Neuronal stem cell (in vitro differentiated cells): ENCODE data around the gene SCGB1C1.

Experiments
- DNase-seq: peaks from one replicate; pipeline ENCODE4 v3.0.0-alpha.2; 2013; ENCODE audit warnings: low spot score
- H2AFZ ChIP-seq: one replicate; pipeline ENCODE4 v1.6.1; 2013; ENCODE audit warnings: mild to moderate bottlenecking, low read length, inconsistent platforms
- H2AK5ac ChIP-seq: 2 replicates; pipeline ENCODE4 v1.6.1; 2013; ENCODE audit warnings: low read depth, mild to moderate bottlenecking, inconsistent platforms, low read length, moderate library complexity, mixed read lengths
- H2BK120ac ChIP-seq: 2 replicates; pipeline ENCODE4 v1.6.1; 2013; ENCODE audit warnings: low read depth, mild to moderate bottlenecking, inconsistent platforms, low read length, moderate library complexity, mixed read lengths
- H2BK12ac ChIP-seq: one replicate; pipeline ENCODE4 v1.6.1; 2013; ENCODE audit warnings: low read length, inconsistent platforms
- H2BK15ac ChIP-seq: 2 replicates; pipeline ENCODE4 v1.6.1; 2013; ENCODE audit warnings: mild to moderate bottlenecking, low read length, inconsistent platforms, mixed read lengths
- H2BK5ac ChIP-seq: one replicate; pipeline ENCODE4 v1.6.1; 2013; ENCODE audit warnings: inconsistent platforms, mild to moderate bottlenecking, low read length, moderate library complexity
- H3K14ac ChIP-seq: one replicate; pipeline ENCODE4 v1.6.1; 2013; ENCODE audit warnings: low read length, inconsistent platforms
- H3K18ac ChIP-seq: 2 replicates; pipeline ENCODE4 v1.6.1; 2013; ENCODE audit warnings: low read length, inconsistent platforms
- H3K23ac ChIP-seq: 2 replicates; pipeline ENCODE4 v1.6.1; 2013; ENCODE audit warnings: low read depth, mild to moderate bottlenecking, mixed read lengths, low read length, inconsistent platforms; ENCODE audit not compliant: poor library complexity
- H3K27ac ChIP-seq: replicated peaks from 3 replicates; pipeline ENCODE4 v1.5.1; 2013; ENCODE audit warnings: low read length, inconsistent platforms
- H3K27me3 ChIP-seq, 3 experiments: 2 replicates each; pipeline ENCODE4 v1.6.1; 2013; ENCODE audit warnings: low read length in 3 of 3, mild to moderate bottlenecking in 2 of 3, inconsistent platforms in 1 of 3, low read depth in 1 of 3, mixed read lengths in 1 of 3, moderate library complexity in 1 of 3; ENCODE audit not compliant: control insufficient read depth in 3 of 3, insufficient read depth in 3 of 3
- H3K36me3 ChIP-seq, 2 donors: replicated peaks in 1 of 2; 2 replicates each; pipeline ENCODE4 v1.6.1; 2013; ENCODE audit warnings: low read length in 2 of 2; ENCODE audit not compliant: control insufficient read depth in 2 of 2, insufficient read depth in 2 of 2
- H3K4ac ChIP-seq: 2 replicates; pipeline ENCODE4 v1.6.1; 2013; ENCODE audit warnings: inconsistent platforms, mild to moderate bottlenecking, low read length, moderate library complexity
- H3K4me1 ChIP-seq, 2 donors: 1 replicate in 1 of 2; 2 replicates in 1 of 2; pipeline ENCODE4 v1.6.1; 2013; ENCODE audit warnings: low read length in 2 of 2, low read depth in 1 of 2; ENCODE audit not compliant: control insufficient read depth in 2 of 2, insufficient read depth in 1 of 2
- H3K4me2 ChIP-seq: one replicate; pipeline ENCODE4 v1.6.1; 2013; ENCODE audit warnings: mild to moderate bottlenecking, low read length, inconsistent platforms; ENCODE audit not compliant: insufficient read depth, poor library complexity, severe bottlenecking
- H3K4me3 ChIP-seq, 2 donors: 2 replicates each; pipeline ENCODE4 v1.5.1; 2013; ENCODE audit warnings: low read length in 2 of 2, mild to moderate bottlenecking in 2 of 2, inconsistent platforms in 1 of 2, moderate library complexity in 1 of 2
- H3K79me1 ChIP-seq: one replicate; pipeline ENCODE4 v1.6.1; 2013; ENCODE audit warnings: low read depth, mild to moderate bottlenecking, inconsistent platforms, low read length, moderate library complexity
- H3K9ac ChIP-seq: one replicate; pipeline ENCODE4 v1.6.1; 2013; ENCODE audit warnings: mild to moderate bottlenecking, low read depth, low read length, inconsistent platforms; ENCODE audit not compliant: poor library complexity
- H3K9me3 ChIP-seq, 2 donors: replicated peaks in 1 of 2; 2 replicates each; pipeline versions ENCODE3 to v1.6.1; 2013; ENCODE audit warnings: low read length in 2 of 2, mild to moderate bottlenecking in 2 of 2, inconsistent platforms in 1 of 2, low read depth in 1 of 2, mixed read lengths in 1 of 2, moderate library complexity in 1 of 2; ENCODE audit not compliant: control insufficient read depth in 2 of 2, insufficient read depth in 1 of 2
- H4K8ac ChIP-seq: one replicate; pipeline ENCODE4 v1.6.1; 2013; ENCODE audit warnings: low read depth, mild to moderate bottlenecking, inconsistent platforms, low read length, moderate library complexity
- H4K91ac ChIP-seq: one replicate; pipeline ENCODE4 v1.6.1; 2013; ENCODE audit warnings: low read length, low read depth, mild to moderate bottlenecking, inconsistent platforms; ENCODE audit not compliant: poor library complexity
- WGBS, 2 donors: extraction: QIAGEN DNeasy Blood & Tissue Kit; methylation state at CpG; one replicate each; pipeline ENCODE4 v1.1.7; 2013; ENCODE audit warnings: missing lambda C conversion rate in 2 of 2, mixed read lengths in 1 of 2; ENCODE audit not compliant: insufficient read length in 2 of 2, insufficient replicate concordance in 1 of 2; ENCODE audit errors: extremely low coverage in 2 of 2; 5-methylcytosine and 5-hydroxymethylcytosine counted together

Gene SCGB1C1

GRCh38 chr11:196786-197731 lies 4.2 kb downstream of the SCGB1C1 start:
- H4K91ac ChIP-seq: no peak overlapping the region
- H3K4me1 ChIP-seq: no peaks in the 10 kb centered on the region
- no peak overlapping the region for H3K9ac ChIP-seq
- peak overlapping the region; percentile 57 for H3K18ac ChIP-seq
- H3K4me2 ChIP-seq: no peak overlapping the region
- H4K8ac ChIP-seq: no peak overlapping the region
- H3K27me3 ChIP-seq: no peaks in the 10 kb centered on the region
- H3K23ac ChIP-seq: peak overlapping the region; percentile 89
- peaks cover 5 to 10% of the 10 kb centered on the region in 2 donors for H3K36me3 ChIP-seq
- H2AK5ac ChIP-seq: no peak overlapping the region
- no peak overlapping the region for H2BK120ac ChIP-seq
- H3K27ac ChIP-seq: no peak overlapping the region
- H2AFZ ChIP-seq: no peak overlapping the region
- no peak overlapping the region for H2BK12ac ChIP-seq
- no peak overlapping the region for H3K14ac ChIP-seq
- H2BK15ac ChIP-seq: no peak overlapping the region
- no peak overlapping the region for H3K4ac ChIP-seq
- DNase-seq: no peak
- H3K9me3 ChIP-seq: no peaks in the 10 kb centered on the region
- no peaks in the 10 kb centered on the region for H3K79me1 ChIP-seq
- peak overlapping the region in 1 of 2 donors; percentile 14 for H3K4me3 ChIP-seq
- H2BK5ac ChIP-seq: peak overlapping the region; percentile 66
- no CpG with 5 or more reads among the region's 23 CpGs for WGBS, 2 donors

GRCh38 chr11:197741-198235 lies 4.9 kb downstream of the SCGB1C1 start:
- H3K79me1 ChIP-seq: no peaks in the 10 kb centered on the region
- H3K4ac ChIP-seq: no peak overlapping the region
- H2BK5ac ChIP-seq: peak overlapping the region; percentile 66
- WGBS, 2 donors: no CpG with 5 or more reads among the region's 9 CpGs
- H3K9ac ChIP-seq: no peak overlapping the region
- no peak overlapping the region for H2AFZ ChIP-seq
- no peak overlapping the region for H3K4me2 ChIP-seq
- no peaks in the 10 kb centered on the region for H3K9me3 ChIP-seq
- no peak overlapping the region for H4K8ac ChIP-seq
- no peak for DNase-seq
- H3K27ac ChIP-seq: no peak overlapping the region
- H3K4me3 ChIP-seq: peak overlapping the region in 1 of 2 donors; percentile 14
- H2BK15ac ChIP-seq: no peak overlapping the region
- no peak overlapping the region for H4K91ac ChIP-seq
- peak overlapping the region; percentile 72 for H2BK120ac ChIP-seq
- H3K23ac ChIP-seq: peak overlapping the region; percentile 73
- H3K14ac ChIP-seq: no peak overlapping the region
- H3K36me3 ChIP-seq: peaks cover 5 to 10% of the 10 kb centered on the region in 2 donors
- H3K18ac ChIP-seq: peak overlapping the region; percentile 57
- no peak overlapping the region for H2AK5ac ChIP-seq
- H2BK12ac ChIP-seq: no peak overlapping the region
- H3K27me3 ChIP-seq: no peaks in the 10 kb centered on the region
- no peaks in the 10 kb centered on the region for H3K4me1 ChIP-seq

GRCh38 chr11:198236-198806 lies 5.4 kb downstream of the SCGB1C1 start:
- Histone ChIP-seq H4K8ac (no peak overlapping the region), H3K4ac (no peak overlapping the region), H3K27me3 (no peaks in the 10 kb centered on the region), H2BK12ac (no peak overlapping the region), H3K79me1 (no peaks in the 10 kb centered on the region), H4K91ac (no peak overlapping the region), H3K4me1 (no peaks in the 10 kb centered on the region), H2BK5ac (peak overlapping the region; percentile 66), H3K27ac (no peak overlapping the region), H3K23ac (peak overlapping the region; percentile 57), H3K9ac (no peak overlapping the region), H2BK15ac (no peak overlapping the region), H3K18ac (peak overlapping the region; percentile 38), H3K9me3 (no peaks in the 10 kb centered on the region), H3K36me3 (peaks cover 7 to 11% of the 10 kb centered on the region in 2 donors), H3K14ac (peak overlapping the region; percentile 56), H3K4me2 (no peak overlapping the region), H2BK120ac (peak overlapping the region; percentile 72), H3K4me3 (no peak overlapping the region), H2AK5ac (no peak overlapping the region), H2AFZ (no peak overlapping the region)
- no CpG with 5 or more reads among the region's 21 CpGs for WGBS, 2 donors
- no peak for DNase-seq

- no peak overlapping the region for H3K9ac ChIP-seq
- no peak overlapping the region for H2BK5ac ChIP-seq
- no CpG with 5 or more reads among the region's 13 CpGs for WGBS, 2 donors
- no peak overlapping the region for H3K23ac ChIP-seq
- H3K14ac ChIP-seq: no peak overlapping the region
- H3K18ac ChIP-seq: no peak overlapping the region
- H2BK120ac ChIP-seq: no peak overlapping the region
- no peak overlapping the region for H2AK5ac ChIP-seq
- H4K91ac ChIP-seq: no peak overlapping the region
- H4K8ac ChIP-seq: no peak overlapping the region
- H2AFZ ChIP-seq: no peak overlapping the region
- peaks cover 3% of the 10 kb centered on the region for H3K79me1 ChIP-seq
- no peak for DNase-seq
- H3K36me3 ChIP-seq: peaks cover 14 to 19% of the 10 kb centered on the region in 2 donors
- H2BK12ac ChIP-seq: no peak overlapping the region
- no peak overlapping the region for H3K4ac ChIP-seq
- no peaks in the 10 kb centered on the region for H3K9me3 ChIP-seq
- H3K27me3 ChIP-seq: no peaks in the 10 kb centered on the region
- H3K4me2 ChIP-seq: no peak overlapping the region
- H3K4me3 ChIP-seq: no peak overlapping the region
- H3K4me1 ChIP-seq: no peaks in the 10 kb centered on the region
- no peak overlapping the region for H2BK15ac ChIP-seq
- no peak overlapping the region for H3K27ac ChIP-seq
Measured at GRCh38 chr11:199004-199581, 6.2 kb downstream of the SCGB1C1 start.
